Measurements from ENCODE around the gene NCAM2. TPM values are rescaled to one million over a fixed set of nuclear protein-coding genes. Genes with fewer than 3 reads are reported as not detected.

Gene NCAM2
- total and polyA plus RNA-seq, 2 donors (not counting 3 experiments of a cell fraction or from before 2014, with no cell fraction given), result 0.11 to 0.27 TPM

DNA sequence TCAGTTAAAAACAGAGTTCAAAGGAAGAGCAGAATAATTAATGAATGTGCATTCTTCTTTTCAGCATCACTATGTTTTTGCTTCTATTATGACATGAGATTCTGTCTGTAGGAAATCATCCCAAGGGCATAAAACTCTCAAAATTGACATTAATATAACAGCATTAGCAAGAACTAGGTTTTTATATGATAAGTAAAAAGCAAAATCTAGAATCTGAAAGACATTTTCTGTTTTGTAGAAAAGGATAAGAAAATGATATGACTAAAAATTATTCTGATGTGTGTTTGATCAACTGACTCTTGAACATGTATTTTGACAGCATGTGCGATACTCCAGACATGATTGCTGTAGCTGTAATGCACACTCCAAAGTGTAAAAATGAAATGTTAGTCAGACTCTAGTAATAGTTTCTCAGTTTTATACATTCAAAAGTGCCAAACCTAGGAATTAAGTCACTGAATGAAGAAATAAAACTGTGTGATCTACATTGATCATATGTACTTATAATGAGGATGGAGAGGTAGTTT is 197.3 kb downstream of the NCAM2 start:
- Histone ChIP-seq H3K4me2 (ENCODE audit: insufficient read depth, low read length) (no peak overlapping the region), H3K9ac (replicated peaks; ENCODE audit: extremely low read depth, insufficient read depth, low read length) (no peak overlapping the region), H3K9me1 (replicated peaks; ENCODE audit: control insufficient read depth, extremely low read depth, insufficient read depth, low read length) (no peaks in the 10 kb centered on the region), H3K27me3 (ENCODE audit: control insufficient read depth in 2 of 2, insufficient read depth in 2 of 2, low read length in 2 of 2) (no peaks in the 10 kb centered on the region), H3K4me1 (ENCODE audit: control insufficient read depth, extremely low read depth, insufficient read depth, low read length) (no peaks in the 10 kb centered on the region), H3K9me3 (replicated peaks; ENCODE audit: control insufficient read depth, insufficient read depth, low read length) (no peaks in the 10 kb centered on the region), H3K27ac (ENCODE audit: insufficient read depth, low read depth, low read length) (no peak overlapping the region), H2AFZ (ENCODE audit: low read depth, low read length) (no peak overlapping the region), H3K36me3 (ENCODE audit: control insufficient read depth in 2 of 2, extremely low read depth in 1 of 2, insufficient read depth in 2 of 2, low read length in 2 of 2) (no peaks in the 10 kb centered on the region), H3K4me3 (replicated peaks in 1 of 3; ENCODE audit: insufficient read depth in 1 of 3, low read depth in 1 of 3, low read length in 3 of 3) (no peak overlapping the region), H4K20me1 (replicated peaks; ENCODE audit: control insufficient read depth, extremely low read depth, insufficient read depth, low read length) (no peaks in the 10 kb centered on the region), H3K79me2 (ENCODE audit: control insufficient read depth, insufficient read depth, low read length) (no peaks in the 10 kb centered on the region)
- ChIA-PET CTCF (no interaction called here), POLR2A (no interaction called here)
- FAIRE-seq (no peak), DNase-seq (ENCODE audit: low read depth, low spot score) (no peak)
- dilution Hi-C loops (cut with MboI; ENCODE audit: extremely low pct_ligation_motif_present, low sequenced_read_pairs), result no loop called here
- intact Hi-C loops (cut with micrococcal nuclease), result no loop called here
- BruUV-seq (replicated peaks), result no TSS peak
- TF ChIP-seq, protein P1, sequence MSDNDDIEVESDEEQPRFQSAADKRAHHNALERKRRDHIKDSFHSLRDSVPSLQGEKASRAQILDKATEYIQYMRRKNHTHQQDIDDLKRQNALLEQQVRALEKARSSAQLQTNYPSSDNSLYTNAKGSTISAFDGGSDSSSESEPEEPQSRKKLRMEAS (IDR thresholded peaks at IDR 0.05; ENCODE audit: insufficient read depth, insufficient read length), result no peak
- TF ChIP-seq POLR2A (IDR thresholded peaks at IDR 0.05; ENCODE audit: low read depth, low read length), result no peak
- TF ChIP-seq MYC (IDR thresholded peaks at IDR 0.05; ENCODE audit: low read depth, low read length), result no peak
- TF ChIP-seq FOS (IDR thresholded peaks at IDR 0.05; ENCODE audit: borderline replicate concordance, insufficient read depth, low read length), result no peak
- TF ChIP-seq GATA2 (IDR thresholded peaks at IDR 0.05; ENCODE audit: insufficient read depth, insufficient read length, low read depth, low read length), result no peak
- TF ChIP-seq, protein P2, sequence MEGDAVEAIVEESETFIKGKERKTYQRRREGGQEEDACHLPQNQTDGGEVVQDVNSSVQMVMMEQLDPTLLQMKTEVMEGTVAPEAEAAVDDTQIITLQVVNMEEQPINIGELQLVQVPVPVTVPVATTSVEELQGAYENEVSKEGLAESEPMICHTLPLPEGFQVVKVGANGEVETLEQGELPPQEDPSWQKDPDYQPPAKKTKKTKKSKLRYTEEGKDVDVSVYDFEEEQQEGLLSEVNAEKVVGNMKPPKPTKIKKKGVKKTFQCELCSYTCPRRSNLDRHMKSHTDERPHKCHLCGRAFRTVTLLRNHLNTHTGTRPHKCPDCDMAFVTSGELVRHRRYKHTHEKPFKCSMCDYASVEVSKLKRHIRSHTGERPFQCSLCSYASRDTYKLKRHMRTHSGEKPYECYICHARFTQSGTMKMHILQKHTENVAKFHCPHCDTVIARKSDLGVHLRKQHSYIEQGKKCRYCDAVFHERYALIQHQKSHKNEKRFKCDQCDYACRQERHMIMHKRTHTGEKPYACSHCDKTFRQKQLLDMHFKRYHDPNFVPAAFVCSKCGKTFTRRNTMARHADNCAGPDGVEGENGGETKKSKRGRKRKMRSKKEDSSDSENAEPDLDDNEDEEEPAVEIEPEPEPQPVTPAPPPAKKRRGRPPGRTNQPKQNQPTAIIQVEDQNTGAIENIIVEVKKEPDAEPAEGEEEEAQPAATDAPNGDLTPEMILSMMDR (IDR thresholded peaks at IDR 0.05; ENCODE audit: extremely low read depth in 1 of 2, insufficient read depth in 1 of 2, low read depth in 1 of 2, low read length in 2 of 2), result no peak
- no peak for TF ChIP-seq POLR2AphosphoS5 (IDR thresholded peaks at IDR 0.05; ENCODE audit: insufficient read depth, low read depth, low read length)
- TF ChIP-seq JUN (IDR thresholded peaks at IDR 0.05; ENCODE audit: borderline replicate concordance, insufficient read depth, insufficient read length, low read depth), result no peak
